Astrocyte (in vitro differentiated cells and primary cell): ENCODE measurements around the gene ANO4. TPM values are rescaled to one million over a fixed set of nuclear protein-coding genes. Genes with fewer than 3 reads are reported as not detected.

Experiments
- DNase-seq: peaks from one replicate; pipeline ENCODE4 v3.0.0-alpha.2; 2010; ENCODE audit warnings: low read depth
- FAIRE-seq: peaks from 2 replicates; lab custom pipeline; 2011; peaks lifted over from hg19 to GRCh38; lab: Jason Lieb, UNC
- H2AFZ ChIP-seq: 2 replicates; pipeline ENCODE4 v1.6.0; 2012; ENCODE audit warnings: low read depth, low read length, inconsistent platforms
- H3K27ac ChIP-seq: 2 replicates; pipeline ENCODE4 v1.5.1; 2011; ENCODE audit warnings: low read depth, low read length, inconsistent platforms
- H3K27me3 ChIP-seq: 2 replicates; pipeline ENCODE4 v1.6.0; 2011; ENCODE audit warnings: low read length, inconsistent platforms; ENCODE audit not compliant: insufficient read depth
- H3K36me3 ChIP-seq: 2 replicates; pipeline ENCODE4 v1.5.1; 2011; ENCODE audit warnings: low read length, inconsistent platforms; ENCODE audit not compliant: insufficient read depth
- H3K4me1 ChIP-seq: 2 replicates; pipeline ENCODE4 v1.5.1; 2011; ENCODE audit warnings: low read length, inconsistent platforms; ENCODE audit not compliant: insufficient read depth
- H3K4me2 ChIP-seq: 2 replicates; pipeline ENCODE4 v1.6.0; 2012; ENCODE audit warnings: low read length, inconsistent platforms
- H3K4me3 ChIP-seq: 2 replicates; pipeline ENCODE4 v1.5.1; 2011; ENCODE audit warnings: low read depth, mild to moderate bottlenecking, low read length, inconsistent platforms; ENCODE audit not compliant: insufficient read depth
- H3K79me2 ChIP-seq: 2 replicates; pipeline ENCODE4 v1.6.0; 2012; ENCODE audit warnings: mild to moderate bottlenecking, low read length, inconsistent platforms; ENCODE audit not compliant: insufficient read depth
- H3K9ac ChIP-seq: 2 replicates; pipeline ENCODE4 v1.6.0; 2012; ENCODE audit warnings: mild to moderate bottlenecking, low read length, inconsistent platforms
- H3K9me3 ChIP-seq: 2 replicates; pipeline ENCODE4 v1.5.1; 2012; ENCODE audit warnings: low read depth, mild to moderate bottlenecking, low read length, inconsistent platforms; ENCODE audit not compliant: insufficient read depth
- H4K20me1 ChIP-seq: 2 replicates; pipeline ENCODE4 v1.6.0; 2012; ENCODE audit warnings: low read length, inconsistent platforms; ENCODE audit not compliant: insufficient read depth
- H3K27ac Mint-ChIP-seq: one replicate; pipeline ENCODE4 v1.8.0; 2021; ENCODE audit warnings: mild to moderate bottlenecking, mixed read lengths; ENCODE audit not compliant: unreplicated experiment
- H3K27me3 Mint-ChIP-seq: one replicate; pipeline ENCODE4 v1.8.0; 2021; ENCODE audit warnings: low read depth, mixed read lengths; ENCODE audit not compliant: unreplicated experiment
- H3K36me3 Mint-ChIP-seq: one replicate; pipeline ENCODE4 v1.8.0; 2021; ENCODE audit warnings: low read depth, mixed read lengths; ENCODE audit not compliant: unreplicated experiment
- H3K4me1 Mint-ChIP-seq: one replicate; pipeline ENCODE4 v1.8.0; 2021; ENCODE audit warnings: low read depth, mixed read lengths; ENCODE audit not compliant: unreplicated experiment
- H3K4me3 Mint-ChIP-seq: one replicate; pipeline ENCODE4 v1.8.0; 2021; ENCODE audit warnings: mild to moderate bottlenecking, moderate library complexity, mixed read lengths; ENCODE audit not compliant: unreplicated experiment
- H3K9me3 Mint-ChIP-seq: one replicate; pipeline ENCODE4 v1.8.0; 2021; ENCODE audit warnings: mild to moderate bottlenecking, mixed read lengths; ENCODE audit not compliant: unreplicated experiment
- CTCF ChIP-seq: IDR thresholded peaks from 2 replicates; pipeline ENCODE4 v1.5.1; 2011; ENCODE audit warnings: low read depth, mild to moderate bottlenecking, inconsistent platforms, low read length, moderate library complexity; ENCODE audit not compliant: insufficient read depth
- EZH2 ChIP-seq: IDR thresholded peaks from 2 replicates; pipeline ENCODE4 v1.6.1; 2012; ENCODE audit warnings: mild to moderate bottlenecking, low read length, inconsistent platforms; ENCODE audit not compliant: insufficient read depth
- total RNA-seq: library from RNA; stranded (reverse); gene quantifications from 2 replicates; pipeline ENCODE4 v1.2.1, GENCODE V29; 2021

The ANO4 gene
- total RNA-seq, 1 donor from 2014 or later: 41.3 TPM

DNA sequence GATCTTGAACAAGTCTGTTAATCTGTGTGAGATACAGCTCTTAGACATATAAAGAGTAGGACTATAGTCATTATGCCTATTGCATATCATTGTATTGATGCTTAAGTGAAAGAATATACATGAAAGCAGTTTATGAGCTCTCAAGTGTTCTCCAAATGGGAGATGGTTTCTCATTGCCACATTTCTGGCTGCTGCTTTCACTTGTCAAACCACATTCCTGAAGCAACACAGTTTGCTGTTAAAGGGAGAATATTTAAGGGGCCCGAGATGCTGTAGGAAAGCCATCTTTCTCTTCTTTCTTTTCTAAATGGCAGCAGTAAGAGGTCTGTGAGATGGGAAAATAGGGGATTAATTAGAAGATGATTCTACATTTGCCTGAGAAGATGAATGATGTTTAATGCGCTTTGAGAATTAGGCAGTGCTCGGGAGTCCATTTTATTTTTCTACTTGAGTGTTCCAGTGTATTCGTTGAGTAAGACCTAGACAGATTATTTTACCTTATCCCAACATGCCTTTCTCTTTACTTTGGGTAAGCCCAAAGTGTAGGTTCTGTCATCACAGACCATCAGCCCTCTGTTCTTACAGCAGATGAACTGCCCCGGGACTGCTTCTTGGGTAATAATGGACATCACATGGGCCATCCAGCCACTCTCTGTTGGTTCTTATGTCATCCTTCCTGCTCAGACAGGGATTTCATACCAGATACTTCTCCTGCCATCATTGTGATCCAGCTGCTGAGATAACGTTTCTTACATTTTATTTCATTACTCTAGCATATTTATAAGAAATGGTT is 35.6 kb downstream of the ANO4 start:
- no peaks in the 10 kb centered on the region for H3K27me3 ChIP-seq
- no peak overlapping the region for H3K4me2 ChIP-seq
- Mint-ChIP-seq H3K27me3 (no peaks in the 10 kb centered on the region), H3K27ac (no peak overlapping the region), H3K36me3 (peaks cover 1% of the 10 kb centered on the region), H3K9me3 (no peaks in the 10 kb centered on the region), H3K4me3 (no peak overlapping the region), H3K4me1 (peaks cover 20% of the 10 kb centered on the region)
- no peak for DNase-seq
- no peaks in the 10 kb centered on the region for H3K9me3 ChIP-seq
- no peaks in the 10 kb centered on the region for H3K4me1 ChIP-seq
- no peaks in the 10 kb centered on the region for H3K36me3 ChIP-seq
- peaks cover 3% of the 10 kb centered on the region for H4K20me1 ChIP-seq
- H3K4me3 ChIP-seq: no peak overlapping the region
- no peak overlapping the region for H3K27ac ChIP-seq
- no peak overlapping the region for H2AFZ ChIP-seq
- no peaks in the 10 kb centered on the region for H3K79me2 ChIP-seq
- FAIRE-seq: no peak
- no peak overlapping the region for H3K9ac ChIP-seq
- TF ChIP-seq CTCF (no peak), EZH2 (no peak)

- FAIRE-seq: no peak
- Mint-ChIP-seq H3K4me1 (peaks cover 17% of the 10 kb centered on the region), H3K9me3 (no peaks in the 10 kb centered on the region), H3K27ac (no peak overlapping the region), H3K4me3 (no peak overlapping the region), H3K27me3 (no peaks in the 10 kb centered on the region), H3K36me3 (peaks cover 1% of the 10 kb centered on the region)
- no peak overlapping the region for H3K27ac ChIP-seq
- H3K79me2 ChIP-seq: no peaks in the 10 kb centered on the region
- no peaks in the 10 kb centered on the region for H3K36me3 ChIP-seq
- H3K4me2 ChIP-seq: no peak overlapping the region
- no peak overlapping the region for H3K9ac ChIP-seq
- no peaks in the 10 kb centered on the region for H3K27me3 ChIP-seq
- peak; percentile 3 for DNase-seq
- TF ChIP-seq EZH2 (no peak), CTCF (no peak)
- H3K9me3 ChIP-seq: no peaks in the 10 kb centered on the region
- H3K4me1 ChIP-seq: no peaks in the 10 kb centered on the region
- H4K20me1 ChIP-seq: no peaks in the 10 kb centered on the region
- H2AFZ ChIP-seq: no peak overlapping the region
- H3K4me3 ChIP-seq: no peak overlapping the region
Measured at GRCh38 chr12:100833282-100833681, 38.7 kb downstream of the ANO4 start.

- H3K27me3 ChIP-seq: no peaks in the 10 kb centered on the region
- no peaks in the 10 kb centered on the region for H3K9me3 ChIP-seq
- no peak for DNase-seq
- H4K20me1 ChIP-seq: no peaks in the 10 kb centered on the region
- H3K36me3 Mint-ChIP-seq: no peaks in the 10 kb centered on the region
- no peaks in the 10 kb centered on the region for H3K36me3 ChIP-seq
- no peak overlapping the region for H3K4me2 ChIP-seq
- H3K4me3 Mint-ChIP-seq: no peak overlapping the region
- no peak overlapping the region for H3K9ac ChIP-seq
- H3K27me3 Mint-ChIP-seq: no peaks in the 10 kb centered on the region
- no peak overlapping the region for H3K27ac ChIP-seq
- peaks cover 33% of the 10 kb centered on the region for H3K4me1 Mint-ChIP-seq
- H3K4me3 ChIP-seq: no peak overlapping the region
- no peaks in the 10 kb centered on the region for H3K9me3 Mint-ChIP-seq
- no peak for FAIRE-seq
- no peak overlapping the region for H2AFZ ChIP-seq
- H3K79me2 ChIP-seq: no peaks in the 10 kb centered on the region
- H3K27ac Mint-ChIP-seq: no peak overlapping the region
- TF ChIP-seq CTCF (no peak), EZH2 (no peak)
- peaks cover 7% of the 10 kb centered on the region for H3K4me1 ChIP-seq
Measured at GRCh38 chr12:100840748-100841147, 46.2 kb downstream of the ANO4 start.
